Measurements from ENCODE around the gene PRKCZ. TPM values are rescaled to one million over a fixed set of nuclear protein-coding genes. Genes with fewer than 3 reads are reported as not detected.

The PRKCZ gene
- total and polyA plus RNA-seq, 2 of the 4 experiments (the other 2 are of a cell fraction): 2.0 to 3.5 TPM

DNA sequence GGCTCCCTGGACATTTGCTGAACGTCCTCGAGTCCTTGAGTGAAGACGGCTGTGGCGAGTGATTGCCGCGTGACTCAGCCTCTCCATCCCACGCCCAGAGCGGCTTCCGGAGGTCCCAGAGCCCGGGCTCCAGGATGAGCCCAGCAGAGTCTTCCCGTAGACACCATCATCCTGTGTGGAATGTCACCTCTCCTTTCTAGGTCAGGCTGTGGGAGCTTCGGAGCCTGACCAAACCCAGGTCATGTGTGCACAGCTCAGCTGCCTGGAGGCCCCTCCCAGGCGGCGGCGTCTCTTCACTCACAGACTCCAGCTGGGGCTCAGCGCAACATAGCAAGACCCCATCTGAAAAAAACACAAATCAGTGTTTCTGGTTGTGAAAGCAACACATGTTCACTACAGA lies 38.2 kb downstream of the PRKCZ start:
- Histone ChIP-seq H3K27me3 (ENCODE audit: control insufficient read depth, insufficient read depth, low read length) (peaks cover 2% of the 10 kb centered on the region; the same call in 1 of the 2 replicates), H2BK120ac (ENCODE audit: low read depth, low read length) (peak overlapping the region; percentile 73), H3K14ac (replicated peaks; ENCODE audit: low read depth, low read length) (peak overlapping the region; percentile 83; the same call in 1 of the 2 replicates), H3K4me1 (ENCODE audit: control insufficient read depth, insufficient read depth, low read length) (peaks cover 6% of the 10 kb centered on the region), H2BK20ac (ENCODE audit: low read depth, low read length) (peak overlapping the region; percentile 74; the same call in 1 of the 2 replicates), H3K9me1 (ENCODE audit: insufficient read depth, low read length) (peaks cover 4% of the 10 kb centered on the region; the same call in 1 of the 2 replicates), H3K18ac (ENCODE audit: low read depth, low read length) (no peak overlapping the region; the same call in 1 of the 2 replicates), H3K27ac (ENCODE audit: insufficient read depth, low read length) (peak overlapping the region; percentile 1; the same call in 1 of the 2 replicates), H2BK5ac (ENCODE audit: low read depth, low read length, poor library complexity, severe bottlenecking) (no peak overlapping the region), H4K8ac (ENCODE audit: low read depth in 2 of 2, low read length in 2 of 2) (peak overlapping the region in 1 of 2 experiments; percentile 75; a peak in 2 of 4 replicates), H3K4me2 (ENCODE audit: low read depth, low read length) (peak overlapping the region; percentile 4), H3K79me1 (ENCODE audit: low read depth in 1 of 2, low read length in 2 of 2) (no peaks in the 10 kb centered on the region), H3K23ac (ENCODE audit: low read depth, low read length) (no peak overlapping the region), H2AK9ac (replicated peaks; ENCODE audit: low read depth, low read length, poor library complexity) (no peak overlapping the region), H2BK15ac (ENCODE audit: low read depth, low read length) (no peak overlapping the region), H3K4me3 (ENCODE audit: insufficient read depth, low read depth, low read length) (no peak overlapping the region), H4K5ac (ENCODE audit: low read depth, low read length) (no peak overlapping the region), H3K4ac (ENCODE audit: low read depth, low read length) (peak overlapping the region; percentile 76; the same call in 1 of the 2 replicates), H4K91ac (ENCODE audit: insufficient read depth, low read depth, low read length) (peak overlapping the region; percentile 46; the same call in 1 of the 2 replicates), H3K9me3 (ENCODE audit: control insufficient read depth, insufficient read depth, low read length) (no peaks in the 10 kb centered on the region), H3K36me3 (ENCODE audit: control insufficient read depth, insufficient read depth, low read length) (no peaks in the 10 kb centered on the region), H2AFZ (replicated peaks; ENCODE audit: low read length, poor library complexity) (peak overlapping the region; percentile 15), H2AK5ac (ENCODE audit: low read depth, low read length) (no peak overlapping the region; the same call in 1 of the 2 replicates), H3K56ac (ENCODE audit: extremely low read depth, insufficient read depth, low read length) (no peak overlapping the region), H3K9ac (ENCODE audit: low read depth, low read length) (no peak overlapping the region), H4K20me1 (ENCODE audit: insufficient read depth, low read length) (no peaks in the 10 kb centered on the region)
- CTCF ChIA-PET: interaction anchor here (0.9 kb wide), 1 partner anchor 52 kb away, joined by 3 read pairs; no protein-coding TSS in a partner anchor
- POLR2A ChIA-PET (ENCODE audit: unreplicated experiment): interaction anchor here (0.5 kb wide), 1 partner anchor 23 kb away, joined by 4 read pairs; no protein-coding TSS in a partner anchor
- BruUV-seq (replicated peaks): no TSS peak
- ATAC-seq (ENCODE audit: low read depth): peak; percentile 91
- in situ Hi-C loops (cut with MboI; ENCODE audit: low sequenced_read_pairs): no loop called here
- intact Hi-C loops (cut with micrococcal nuclease): no loop called here
- dilution Hi-C loops (cut with HindIII; ENCODE audit: low sequenced_read_pairs, unreplicated experiment): no loop called here
- TF ChIP-seq NFE2L2 (IDR thresholded peaks at IDR 0.05; ENCODE audit: low read depth, low read length) (no peak), CEBPB (IDR thresholded peaks at IDR 0.05; ENCODE audit: low read depth, low read length) (no peak), MAZ (IDR thresholded peaks at IDR 0.05; ENCODE audit: borderline replicate concordance, low read depth, low read length) (no peak), SMC3 (IDR thresholded peaks at IDR 0.05; ENCODE audit: low read depth, low read length) (no peak), FOS (IDR thresholded peaks at IDR 0.05; ENCODE audit: low read depth, low read length) (peak; percentile 59), CTCF (conservative IDR thresholded peaks at IDR 0.05; ENCODE audit: low read depth, low read length) (no peak), POLR2A (IDR thresholded peaks at IDR 0.05; ENCODE audit: low read depth, low read length) (no peak), RCOR1 (IDR thresholded peaks at IDR 0.05; ENCODE audit: insufficient replicate concordance, low read length) (peak; percentile 24), CHD1 (IDR thresholded peaks at IDR 0.05; ENCODE audit: low read depth, low read length) (no peak), MXI1 (IDR thresholded peaks at IDR 0.05; ENCODE audit: borderline replicate concordance, low read depth, low read length) (no peak), RFX5 (IDR thresholded peaks at IDR 0.05; ENCODE audit: low read depth, low read length) (no peak), USF2 (IDR thresholded peaks at IDR 0.05; ENCODE audit: low read depth, low read length) (peak; percentile 76), BHLHE40 (IDR thresholded peaks at IDR 0.05; ENCODE audit: low read depth, low read length) (peak; percentile 50), RAD21 (IDR thresholded peaks at IDR 0.05; ENCODE audit: low read length) (no peak), MAFK (IDR thresholded peaks at IDR 0.05; ENCODE audit: low read depth, low read length) (no peak)
- TF ChIP-seq, protein P1, sequence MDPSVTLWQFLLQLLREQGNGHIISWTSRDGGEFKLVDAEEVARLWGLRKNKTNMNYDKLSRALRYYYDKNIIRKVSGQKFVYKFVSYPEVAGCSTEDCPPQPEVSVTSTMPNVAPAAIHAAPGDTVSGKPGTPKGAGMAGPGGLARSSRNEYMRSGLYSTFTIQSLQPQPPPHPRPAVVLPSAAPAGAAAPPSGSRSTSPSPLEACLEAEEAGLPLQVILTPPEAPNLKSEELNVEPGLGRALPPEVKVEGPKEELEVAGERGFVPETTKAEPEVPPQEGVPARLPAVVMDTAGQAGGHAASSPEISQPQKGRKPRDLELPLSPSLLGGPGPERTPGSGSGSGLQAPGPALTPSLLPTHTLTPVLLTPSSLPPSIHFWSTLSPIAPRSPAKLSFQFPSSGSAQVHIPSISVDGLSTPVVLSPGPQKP (IDR thresholded peaks at IDR 0.05; ENCODE audit: borderline replicate concordance, low read depth, low read length): no peak
- peak; percentile 90 for DNase-seq
- 43% methylated on average over 8 of the region's 16 CpGs; no CpG with 5 or more reads in 1 of the 2 experiments for WGBS, 2 experiments (ENCODE audit: extremely low coverage in 2 of 2, insufficient read length in 1 of 2)
